ENCODE results near the gene GJA9. TPM values are rescaled to one million over a fixed set of nuclear protein-coding genes. Genes with fewer than 3 reads are reported as not detected.
"Not testable (repeated sequence)": the region's sequence is repeated elsewhere in the genome, so short reads cannot be mapped to it uniquely, and the experiment has no call there.

GJA9 gene
- not detected in 2 replicates for total RNA-seq

DNA sequence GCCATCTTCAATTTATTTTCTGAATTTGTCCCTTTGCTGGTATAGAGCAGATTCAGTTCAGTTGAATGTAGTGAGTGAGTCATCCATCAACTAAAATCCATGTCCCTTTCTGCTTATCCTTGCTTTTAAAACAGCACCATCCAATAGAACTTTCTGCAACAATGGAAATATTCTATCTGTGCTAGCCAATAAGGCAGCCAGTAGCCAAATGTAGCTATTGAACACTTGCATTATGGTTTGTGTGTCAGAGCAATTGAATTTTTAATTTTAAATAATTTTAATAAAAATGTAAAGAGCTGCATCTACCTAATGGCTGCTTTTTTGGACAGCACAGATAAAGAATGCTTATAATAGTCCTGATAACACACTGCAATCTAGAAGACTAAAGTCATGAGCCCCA, at the start of gene GJA9:
GJA9 (minus strand) TSS at position 101 of the 400 bp plus-strand sequence. CDS start 5,489 bp downstream, outside the sequence.
- no peak for DNase-seq (ENCODE audit: low read depth in 2 of 2)

- no peak for DNase-seq (ENCODE audit: low read depth in 2 of 2)
Measured at GRCh38 chr1:38929476-38929875, 48.1 kb upstream of the GJA9 start.

DNA sequence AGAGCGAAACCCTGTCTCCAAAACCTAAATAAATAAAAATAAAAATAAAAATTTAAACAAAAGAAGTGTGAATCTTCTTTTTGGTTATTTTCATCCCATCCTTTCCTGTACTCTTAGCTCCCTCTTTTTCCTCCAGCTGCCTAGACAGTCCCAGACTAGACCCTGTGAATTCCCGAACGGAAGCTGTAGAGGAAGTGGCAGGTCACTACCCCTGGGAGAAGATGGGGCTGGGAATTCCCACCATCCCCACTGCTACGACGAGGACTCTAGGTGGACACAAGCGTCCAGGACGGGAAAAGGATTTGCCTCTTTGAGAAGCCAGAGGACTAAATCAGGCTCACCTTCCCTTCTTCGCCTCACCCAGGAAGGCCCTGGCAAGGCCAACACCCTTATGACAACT, 47.7 kb upstream of the GJA9 start:
- DNase-seq (ENCODE audit: low read depth in 2 of 2), result no peak

DNA sequence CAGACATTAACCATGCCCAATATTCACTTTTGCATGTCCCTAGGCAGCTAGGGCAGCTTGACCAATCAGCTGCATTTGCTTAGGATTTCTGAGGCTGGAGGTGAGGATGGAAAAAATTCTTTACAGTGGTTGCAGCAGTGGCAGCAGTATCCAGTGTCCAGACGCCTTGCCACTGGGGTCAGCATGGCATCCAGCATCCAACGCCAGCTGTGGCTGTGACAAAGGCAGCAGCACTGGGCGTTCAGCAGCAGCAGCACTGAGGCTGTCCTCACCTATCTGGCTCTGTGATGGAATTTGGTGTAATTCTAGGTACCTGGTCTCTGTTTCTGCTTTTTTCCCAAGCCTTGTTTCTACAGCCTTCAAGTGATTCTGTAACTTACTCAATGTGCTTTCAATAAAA, 44.7 kb upstream of the GJA9 start:
- no peak for DNase-seq (ENCODE audit: low read depth in 2 of 2)

DNA sequence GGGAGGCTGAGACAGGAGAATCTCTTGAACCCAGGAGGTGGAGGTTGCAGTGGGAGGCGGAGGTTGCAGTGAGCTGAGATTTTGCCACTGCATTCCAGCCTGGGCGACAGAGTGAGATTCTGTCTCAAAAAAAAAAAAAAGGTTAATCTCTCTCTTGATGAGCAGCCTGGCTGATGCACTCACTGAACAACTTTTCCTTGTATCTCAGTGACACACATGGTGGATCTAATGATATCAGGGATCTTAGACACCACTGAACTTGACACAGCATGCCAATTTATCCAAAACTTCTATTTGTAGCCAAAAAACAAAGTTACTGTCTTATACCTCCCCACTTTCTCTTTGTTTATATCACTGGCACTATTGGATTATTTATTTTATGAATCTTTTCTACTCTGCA, 44.0 kb upstream of the GJA9 start:
- DNase-seq (ENCODE audit: low read depth in 2 of 2), result no peak

GRCh38 chr1:38923607-38924006, 42.2 kb upstream of the GJA9 start:
- DNase-seq (ENCODE audit: low read depth in 2 of 2), result no peak

DNA sequence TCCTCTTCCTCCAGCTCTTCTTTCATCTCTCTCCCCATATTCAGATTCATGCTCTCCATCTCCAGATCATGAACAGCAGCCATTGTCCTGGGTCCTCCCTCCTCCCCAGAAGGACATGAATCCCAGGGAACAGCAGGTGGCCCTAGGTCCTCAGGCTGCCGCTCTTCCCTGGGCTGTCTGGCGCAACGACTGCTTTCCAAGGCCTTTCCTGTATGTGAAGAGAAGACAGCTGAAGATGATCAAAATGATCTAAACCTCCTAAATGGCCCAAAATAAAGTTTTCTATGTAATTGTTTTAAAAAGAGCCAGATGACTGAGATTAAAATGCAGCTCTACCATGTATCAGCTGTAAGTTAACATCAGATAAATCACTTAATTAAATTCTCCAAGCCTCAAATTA, 37.7 kb upstream of the GJA9 start:
- no peak for DNase-seq (ENCODE audit: low read depth in 2 of 2)

- no peak for DNase-seq (ENCODE audit: low read depth in 2 of 2)
Measured at GRCh38 chr1:38918568-38918967, 37.2 kb upstream of the GJA9 start.

DNA sequence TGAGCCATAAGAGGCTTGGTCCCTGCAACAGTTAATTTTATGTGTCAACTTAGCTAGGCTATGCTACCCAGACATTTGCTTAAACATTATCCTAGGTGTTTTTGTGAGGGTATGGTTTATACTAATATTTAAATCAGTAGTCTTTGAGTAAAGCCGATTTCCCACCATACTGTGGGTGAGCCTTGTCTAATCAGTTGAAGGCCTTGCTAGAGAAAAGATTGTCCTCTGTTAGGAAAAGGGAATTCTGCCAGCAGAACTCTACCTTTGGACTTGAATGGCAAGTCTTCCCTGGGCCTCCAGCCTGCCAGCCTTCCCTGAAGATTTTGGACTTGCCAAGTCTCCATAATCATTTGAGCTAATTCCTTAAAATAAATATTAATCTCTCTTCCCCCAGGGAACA, 36.4 kb upstream of the GJA9 start:
- no peak for DNase-seq (ENCODE audit: low read depth in 2 of 2)

- DNase-seq (ENCODE audit: low read depth in 2 of 2), result no peak
Measured at GRCh38 chr1:38917337-38917736, 36.0 kb upstream of the GJA9 start.

GRCh38 chr1:38915352-38915948, 34.1 kb upstream of the GJA9 start:
- no peak for DNase-seq (ENCODE audit: low read depth in 2 of 2)

- DNase-seq (ENCODE audit: low read depth in 2 of 2), result not testable (repeated sequence)
Measured at GRCh38 chr1:38914908-38915307, 33.5 kb upstream of the GJA9 start.

GRCh38 chr1:38908821-38909220, 27.4 kb upstream of the GJA9 start:
- DNase-seq (ENCODE audit: low read depth in 2 of 2), result no peak

DNA sequence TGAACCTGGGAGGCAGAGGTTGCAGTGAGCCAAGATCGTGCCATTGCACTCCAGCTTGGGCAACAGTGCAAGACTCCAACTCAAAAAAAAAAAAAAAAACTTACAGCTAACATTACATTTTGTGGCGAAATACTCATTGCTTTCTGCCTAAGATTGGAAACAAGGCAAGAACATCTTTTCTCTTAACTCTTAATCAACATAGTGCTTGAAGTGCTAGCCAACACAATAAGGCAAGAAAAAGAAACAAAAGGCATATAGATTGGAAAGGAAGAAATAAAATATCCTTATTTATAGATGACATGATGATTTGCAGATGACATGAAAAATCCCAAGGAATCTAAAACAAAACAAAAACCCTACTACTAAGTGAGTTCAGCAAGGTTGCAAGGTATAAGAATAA, 24.6 kb upstream of the GJA9 start:
- DNase-seq (ENCODE audit: low read depth in 2 of 2), result no peak

- DNase-seq (ENCODE audit: low read depth in 2 of 2), result no peak
Measured at GRCh38 chr1:38899560-38899959, 18.2 kb upstream of the GJA9 start.

DNA sequence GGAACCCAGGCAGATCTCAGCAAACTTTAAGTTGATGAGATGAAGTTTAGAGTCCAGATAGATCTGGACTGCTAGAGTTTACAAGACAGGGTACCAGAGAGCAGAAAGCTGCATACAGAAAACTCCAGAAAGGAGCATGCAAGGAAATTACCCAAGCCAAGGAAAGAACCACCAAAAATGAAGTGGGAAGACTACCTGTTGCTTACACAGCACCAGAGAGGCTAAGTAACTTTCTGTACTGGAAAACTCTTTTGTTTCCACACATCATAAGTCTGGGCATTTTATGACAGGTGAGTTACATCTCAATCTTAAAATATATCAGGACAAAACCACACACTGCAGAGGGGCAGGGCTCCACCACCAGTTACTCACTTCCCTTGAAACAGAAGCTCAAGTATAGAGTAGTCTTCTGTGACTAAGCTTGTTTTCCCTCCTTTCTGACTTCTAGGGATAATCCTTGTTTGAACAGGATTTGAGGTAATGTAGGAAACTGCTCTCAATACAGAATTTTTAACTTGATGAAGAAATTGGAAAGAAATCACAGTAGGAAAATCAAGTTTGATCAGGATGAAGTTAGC, 17.4 kb upstream of the GJA9 start:
- peak in 1 of 2 donors; percentile 31 for DNase-seq (ENCODE audit: low read depth in 2 of 2)

DNA sequence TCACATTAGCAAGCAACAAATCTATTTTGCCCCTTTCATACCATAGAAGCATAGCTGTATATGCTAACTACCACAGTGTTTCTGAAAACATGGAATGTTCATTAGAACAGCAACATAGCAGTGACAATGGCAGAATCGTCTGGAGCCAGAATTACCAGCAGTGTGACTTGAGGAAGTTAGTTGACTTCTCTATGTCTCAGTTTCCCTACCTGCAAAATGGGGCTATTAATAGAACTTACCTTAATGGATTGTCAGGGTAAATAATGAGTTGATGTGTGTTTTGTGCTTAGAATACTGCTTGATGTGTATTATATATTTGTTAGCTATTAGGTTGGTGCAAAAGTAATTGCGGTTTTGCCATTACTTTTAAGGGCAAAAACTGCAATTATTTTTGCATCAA, 14.8 kb upstream of the GJA9 start:
- DNase-seq (ENCODE audit: low read depth in 2 of 2), result no peak

GRCh38 chr1:38892976-38893375, 11.6 kb upstream of the GJA9 start:
- no peak for DNase-seq (ENCODE audit: low read depth in 2 of 2)

DNA sequence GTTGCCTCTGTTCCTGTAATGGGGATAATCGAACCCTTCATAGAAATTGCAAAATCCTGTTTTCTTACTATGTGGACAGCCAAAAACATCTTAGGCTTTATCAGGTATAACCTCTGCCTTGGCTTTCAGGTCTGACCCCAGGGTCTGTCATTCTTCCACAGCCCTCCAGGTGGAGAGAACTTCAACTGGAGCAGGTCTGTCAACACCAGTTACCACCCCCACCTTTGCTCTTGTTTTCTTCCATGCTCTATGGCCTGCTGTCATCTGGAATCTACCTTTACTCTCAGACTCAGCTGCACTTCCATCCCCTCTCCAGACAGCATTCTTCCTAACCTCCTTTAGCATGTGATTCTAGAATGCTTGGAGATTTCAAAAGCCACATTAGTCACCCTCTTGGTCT, 10.4 kb upstream of the GJA9 start:
- no peak for DNase-seq (ENCODE audit: low read depth in 2 of 2)

GRCh38 chr1:38889589-38889988, 8.2 kb upstream of the GJA9 start:
- DNase-seq (ENCODE audit: low read depth in 2 of 2), result no peak

- no peak for DNase-seq (ENCODE audit: low read depth in 2 of 2)
Measured at GRCh38 chr1:38888423-38889333, 7.3 kb upstream of the GJA9 start.

DNA sequence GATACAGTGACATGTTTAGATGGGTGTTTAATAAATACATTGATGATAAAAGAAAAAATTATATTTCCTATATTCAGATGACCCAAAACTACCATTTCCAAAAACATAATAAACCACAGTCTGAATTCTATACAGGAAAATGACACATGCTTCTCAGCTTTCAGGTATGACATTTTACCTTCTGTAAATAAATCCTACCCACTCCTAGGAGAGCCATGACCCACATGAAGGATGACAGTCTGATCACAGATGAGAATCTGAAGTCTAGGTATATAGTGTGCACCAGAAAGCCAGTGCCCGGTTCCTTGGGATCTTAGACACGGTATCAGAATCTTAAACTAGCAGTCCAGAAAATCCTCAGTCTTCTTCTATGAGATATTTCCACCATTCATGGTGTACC, 3.7 kb upstream of the GJA9 start:
- no peak for DNase-seq (ENCODE audit: low read depth in 2 of 2)

- no peak for DNase-seq (ENCODE audit: low read depth in 2 of 2)
Measured at GRCh38 chr1:38875811-38876210, 5.6 kb downstream of the GJA9 start.

Data from lung microvascular endothelial cell (primary cell).